Measurements from ENCODE around the gene MEGF9.

The MEGF9 gene

GRCh38 chr9:120652934-120653333 lies 61.3 kb downstream of the MEGF9 start:
- TF ChIP-seq CTCF (IDR thresholded peaks at IDR 0.05; ENCODE audit: low read depth, low read length) = no peak
- no peak overlapping the region for H3K4me3 ChIP-seq (replicated peaks in 1 of 2; ENCODE audit: low read depth in 2 of 2, low read length in 2 of 2)
- DNase-seq (ENCODE audit: low read depth in 2 of 2) = no peak

GRCh38 chr9:120650352-120650751 lies 63.9 kb downstream of the MEGF9 start:
- TF ChIP-seq CTCF (IDR thresholded peaks at IDR 0.05; ENCODE audit: low read depth, low read length) = no peak
- peak; percentile 14 to 47 for DNase-seq (ENCODE audit: low read depth in 2 of 2)

GRCh38 chr9:120648581-120649197 lies 65.6 kb downstream of the MEGF9 start:
- no peak for TF ChIP-seq CTCF (IDR thresholded peaks at IDR 0.05; ENCODE audit: low read depth, low read length)
- no peak overlapping the region for H3K4me3 ChIP-seq (replicated peaks in 1 of 2; ENCODE audit: low read depth in 2 of 2, low read length in 2 of 2)
- DNase-seq (ENCODE audit: low read depth in 2 of 2) = no peak

More at GRCh38 chr9:120650352-120650751, 63.9 kb downstream of the MEGF9 start:
- no peak overlapping the region for H3K4me3 ChIP-seq (replicated peaks in 1 of 2; ENCODE audit: low read depth in 2 of 2, low read length in 2 of 2)

- H3K4me3 ChIP-seq (replicated peaks in 1 of 2; ENCODE audit: low read depth in 2 of 2, low read length in 2 of 2) = no peak overlapping the region
- TF ChIP-seq CTCF (IDR thresholded peaks at IDR 0.05; ENCODE audit: low read depth, low read length) = no peak
- DNase-seq (ENCODE audit: low read depth in 2 of 2) = no peak
These were observed 67.3 kb downstream of the MEGF9 start for GRCh38 chr9:120646948-120647347.

- DNase-seq (ENCODE audit: low read depth in 2 of 2) = no peak
- no peak for TF ChIP-seq CTCF (IDR thresholded peaks at IDR 0.05; ENCODE audit: low read depth, low read length)
- H3K4me3 ChIP-seq (replicated peaks in 1 of 2; ENCODE audit: low read depth in 2 of 2, low read length in 2 of 2) = no peak overlapping the region
These were observed 68.5 kb downstream of the MEGF9 start for GRCh38 chr9:120645760-120646159.

- H3K4me3 ChIP-seq (replicated peaks in 1 of 2; ENCODE audit: low read depth in 2 of 2, low read length in 2 of 2) = no peak overlapping the region
- no peak for TF ChIP-seq CTCF (IDR thresholded peaks at IDR 0.05; ENCODE audit: low read depth, low read length)
- DNase-seq (ENCODE audit: low read depth in 2 of 2) = no peak
These were observed 71.2 kb downstream of the MEGF9 start for GRCh38 chr9:120643061-120643460.

All from cardiac fibroblast (primary cell).